Nasal cavity respiratory epithelium epithelial cell of viscerocranial mucosa (primary cell): ENCODE results near the gene TOM1L1. TPM values are rescaled to one million over a fixed set of nuclear protein-coding genes. Genes with fewer than 3 reads are reported as not detected.

Experiments used
- total RNA-seq: library from RNA; depleted of rRNA; stranded (reverse); fragments of >200 nt; gene quantifications from 2 replicates; pipeline ENCODE4 v1.2.3, GENCODE V29; 2014

Gene TOM1L1, protein sequence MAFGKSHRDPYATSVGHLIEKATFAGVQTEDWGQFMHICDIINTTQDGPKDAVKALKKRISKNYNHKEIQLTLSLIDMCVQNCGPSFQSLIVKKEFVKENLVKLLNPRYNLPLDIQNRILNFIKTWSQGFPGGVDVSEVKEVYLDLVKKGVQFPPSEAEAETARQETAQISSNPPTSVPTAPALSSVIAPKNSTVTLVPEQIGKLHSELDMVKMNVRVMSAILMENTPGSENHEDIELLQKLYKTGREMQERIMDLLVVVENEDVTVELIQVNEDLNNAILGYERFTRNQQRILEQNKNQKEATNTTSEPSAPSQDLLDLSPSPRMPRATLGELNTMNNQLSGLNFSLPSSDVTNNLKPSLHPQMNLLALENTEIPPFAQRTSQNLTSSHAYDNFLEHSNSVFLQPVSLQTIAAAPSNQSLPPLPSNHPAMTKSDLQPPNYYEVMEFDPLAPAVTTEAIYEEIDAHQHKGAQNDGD
- 51.3 and 71.1 TPM in 2 replicates for total RNA-seq

DNA sequence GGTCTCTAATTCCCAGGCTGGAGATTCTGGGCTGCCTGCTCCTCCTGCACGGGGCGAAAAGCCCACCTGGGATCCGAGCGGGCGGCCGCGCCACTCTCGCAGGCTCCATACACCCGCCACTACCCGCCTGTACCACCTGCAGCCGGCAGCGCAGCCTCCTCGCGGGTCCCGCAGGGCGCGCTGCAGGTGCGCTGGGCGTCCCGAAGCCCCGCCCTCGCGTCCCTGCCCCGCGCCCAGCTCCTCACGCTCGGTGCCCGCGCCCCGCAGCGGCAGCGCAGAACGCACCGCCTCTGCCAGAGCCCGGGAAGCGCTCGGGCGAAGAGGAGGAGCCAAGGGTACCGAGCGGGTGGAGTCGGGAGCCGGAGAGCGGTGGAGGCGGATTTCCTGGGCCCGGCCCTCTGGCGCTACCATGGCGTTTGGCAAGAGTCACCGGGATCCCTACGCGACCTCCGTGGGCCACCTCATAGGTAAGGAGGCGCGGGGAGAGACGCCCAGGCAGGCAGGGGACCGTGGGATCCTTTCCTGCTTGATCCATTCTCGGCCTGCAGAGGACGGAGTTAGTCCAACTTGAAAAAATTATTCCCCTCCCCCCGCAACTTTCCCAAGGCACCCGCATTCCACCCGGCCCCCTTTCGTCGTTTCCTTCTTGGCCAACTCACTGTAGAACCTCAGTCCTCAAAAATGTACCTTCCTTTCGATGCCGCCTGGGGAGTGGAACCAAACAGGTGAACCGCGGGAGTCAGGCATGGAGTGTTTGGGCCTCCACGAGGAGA is at the start of gene TOM1L1:
Gene TOM1L1 (plus strand): TSS at position 396 of the 773 bp plus-strand sequence. CDS start 14 bp downstream, at position 410.

DNA sequence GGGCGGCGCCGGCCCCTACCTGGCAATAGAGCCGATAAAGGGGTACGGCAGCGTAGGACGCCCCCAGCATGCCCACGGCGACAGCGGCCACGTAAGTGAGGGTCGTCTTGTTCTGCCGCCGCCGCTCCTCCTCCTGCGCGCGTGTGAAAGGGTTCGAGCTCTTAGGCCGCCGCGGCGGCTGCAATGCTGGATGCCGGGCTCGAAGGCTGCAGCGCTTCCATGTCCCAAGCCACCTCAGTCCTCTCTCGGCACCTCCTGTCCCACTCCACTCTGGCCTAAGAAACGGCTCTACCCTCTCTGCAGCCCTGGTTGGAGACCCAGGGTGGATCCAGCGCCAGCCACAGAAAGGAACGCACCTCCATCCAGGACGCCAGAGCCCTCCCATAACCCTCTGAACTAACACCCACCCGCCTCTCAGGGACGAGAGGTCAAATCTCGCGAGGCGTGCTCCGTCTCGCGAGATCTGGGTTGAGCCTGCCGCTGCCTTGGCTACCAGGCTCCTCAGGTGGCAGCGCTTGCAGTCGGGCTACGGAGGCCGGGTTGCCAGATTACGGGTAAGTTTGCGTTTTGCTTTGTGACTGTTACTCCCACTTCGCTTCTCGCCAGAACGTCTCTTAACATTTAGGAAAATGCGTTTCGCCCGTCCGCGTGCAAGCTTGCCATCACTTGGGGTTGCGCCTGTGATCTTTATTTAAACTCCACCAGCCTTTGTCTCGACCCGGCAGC is 67.8 kb downstream of the TOM1L1 start, which contains the start of the genes COX11 and STXBP4:
Gene COX11 (minus strand): TSS at position 393 of the 726 bp plus-strand sequence. CDS start 8 bp downstream, at position 385.
Gene STXBP4 (plus strand): TSS at position 504 of the 726 bp plus-strand sequence. CDS start 17,455 bp downstream, outside the sequence.

Other genes starting within 250 kb of the TOM1L1 start
- 22.9 and 59.9 TPM in 2 replicates for gene COX11, start 67.8 kb downstream of the TOM1L1 start, total RNA-seq
- gene STXBP4, start 67.9 kb downstream of the TOM1L1 start, total RNA-seq, result 2.7 and 8.5 TPM in 2 replicates